ENCODE data around the gene PUS1. TPM values are rescaled to one million over a fixed set of nuclear protein-coding genes. Genes with fewer than 3 reads are reported as not detected.

PUS1 gene
- total and polyA plus RNA-seq, 9 of the 15 experiments (the other 6 are each of a cell fraction or from before 2014, with no cell fraction given) = 1.9 to 90.8 (median 30.0) TPM

GRCh38 chr12:131948166-131948712, 19.2 kb downstream of the PUS1 start:
- intact Hi-C loops (cut with micrococcal nuclease) (loop anchor here (2.0 kb wide), 1 partner anchor 111 kb away; no protein-coding TSS in a partner anchor), in situ Hi-C loops (cut with MboI) (no loop called here)
- BruUV-seq (replicated peaks) = no TSS peak
- Histone ChIP-seq H3K4me1 (replicated peaks in 1 of 2; ENCODE audit: control insufficient read depth in 2 of 2, insufficient read depth in 2 of 2, low read length in 2 of 2) (peaks cover 15 to 47% of the 10 kb centered on the region in 2 experiments), H2AFZ (ENCODE audit: low read depth, low read length) (no peak overlapping the region), H3K36me3 (ENCODE audit: control insufficient read depth, insufficient read depth, low read length) (peaks cover 23% of the 10 kb centered on the region; the same call in 2 of the 3 replicates), H3K9ac (ENCODE audit: insufficient read depth in 1 of 2, low read depth in 2 of 2, low read length in 2 of 2) (no peak overlapping the region), H3K27me3 (ENCODE audit: control insufficient read depth in 2 of 2, insufficient read depth in 2 of 2, low read length in 2 of 2) (no peaks in the 10 kb centered on the region), H3K9me3 (replicated peaks; ENCODE audit: control insufficient read depth, insufficient read depth, low read depth, low read length) (no peaks in the 10 kb centered on the region), H3K9me1 (ENCODE audit: control insufficient read depth, insufficient read depth, low read length) (no peaks in the 10 kb centered on the region), H3K27ac (ENCODE audit: extremely low read depth, low read depth, low read length) (no peak overlapping the region), H4K20me1 (replicated peaks; ENCODE audit: control insufficient read depth, insufficient read depth, low read length) (no peaks in the 10 kb centered on the region; the same call in 1 of the 2 replicates), H3K4me2 (ENCODE audit: insufficient read depth, low read length) (no peak overlapping the region), H3K4me3 (no peak overlapping the region), H3K79me2 (ENCODE audit: control insufficient read depth, insufficient read depth, low read length) (peaks cover 34% of the 10 kb centered on the region)
- FAIRE-seq (no peak), DNase-seq (ENCODE audit: extremely low read depth in 1 of 4, low spot score in 3 of 4) (no peak), ATAC-seq (no peak)
- ChIA-PET CTCF (ENCODE audit: low intra/inter-chr PET ratio) (no interaction called here), POLR2A (no interaction called here)
- WGBS (ENCODE audit: insufficient coverage, low coverage, missing lambda C conversion rate) = 63% methylated on average over 1 of the region's 1 CpG
- TF ChIP-seq SMARCA5 (IDR thresholded peaks at IDR 0.05) (peak; percentile 30; the same call in 1 of the 2 replicates), CBX1 (IDR thresholded peaks at IDR 0.05; ENCODE audit: low read depth) (no peak), ZNF121 (CRISPR knock-in tag; conservative IDR thresholded peaks at IDR 0.05) (peak; percentile 97), CHAMP1 (IDR thresholded peaks at IDR 0.05) (no peak), FOXA1 (IDR thresholded peaks at IDR 0.05; ENCODE audit: borderline replicate concordance) (no peak), CHD4 (IDR thresholded peaks at IDR 0.05; ENCODE audit: insufficient read depth, insufficient replicate concordance, low read depth, low read length, poor library complexity, severe bottlenecking) (peak; percentile 3), BCOR (IDR thresholded peaks at IDR 0.05) (peak; percentile 66)
